K562 (cell line): ENCODE data around the gene MYOM1. TPM values are rescaled to one million over a fixed set of nuclear protein-coding genes. Genes with fewer than 3 reads are reported as not detected.

ENCODE experiments used
- ATAC-seq: fragments of 200-7000 bp; cut with Tn5 transposase; 3 replicates; pipeline ENCODE4 v1.9.1; 2020; ENCODE audit warnings: moderate library complexity
- BruUV-seq: library from RNA; stranded (reverse); fragments of 400-500 nt; replicated peaks from 2 replicates; lab custom pipeline; 2021; lab: Mats Ljungman, UMichigan
- CTCF ChIA-PET: fragments of 300-600 bp; formaldehyde crosslinking; extraction: SDS; loops from one replicate; lab custom pipeline; 2021; ENCODE audit warnings: low intra/inter-chr PET ratio; lab: Yijun Ruan, JAX
- POLR2A ChIA-PET: fragments of 300-600, 350-650 bp; sonication (Branson Sonifier 250); formaldehyde crosslinking; extraction: SDS; loops from one replicate; lab custom pipeline; 2021; ENCODE audit warnings: antibody characterized with exemption, inconsistent platforms; lab: Yijun Ruan, JAX
- DNase-seq, 4 experiments: peaks; one replicate each; pipeline versions ENCODE4 v3.0.0 to v3.0.0-alpha.2; 2011 to 2018; ENCODE audit warnings: low spot score in 3 of 4, mixed read lengths in 3 of 4; ENCODE audit errors: extremely low read depth in 1 of 4
- FAIRE-seq: peaks from 2 replicates; lab custom pipeline; 2011; peaks lifted over from hg19 to GRCh38; lab: Jason Lieb, UNC
- H2AFZ ChIP-seq: 2 replicates; pipeline ENCODE4 v1.6.0; 2011; ENCODE audit warnings: low read depth, low read length, control low read depth, inconsistent platforms
- H3K27ac ChIP-seq: fragments of 200-600 bp; 3 replicates; pipeline ENCODE4 v1.8.0; 2011; ENCODE audit warnings: low read depth, mild to moderate bottlenecking, control low read depth, inconsistent platforms, low read length, moderate library complexity, mixed read lengths; ENCODE audit errors: extremely low read depth
- H3K27me3 ChIP-seq, 2 experiments: fragments of 300-600 bp in 1 of 2; 2 replicates in 1 of 2; 3 replicates in 1 of 2; pipeline versions ENCODE4 v1.6.0 to v1.8.0; 2011; ENCODE audit warnings: inconsistent platforms in 2 of 2, low read length in 2 of 2, mild to moderate bottlenecking in 1 of 2, mixed read lengths in 1 of 2, moderate library complexity in 1 of 2; ENCODE audit not compliant: control insufficient read depth in 2 of 2, insufficient read depth in 2 of 2
- H3K36me3 ChIP-seq: fragments of 300-600 bp; 3 replicates; pipeline ENCODE4 v1.8.0; 2011; ENCODE audit warnings: mild to moderate bottlenecking, low read length, inconsistent platforms; ENCODE audit not compliant: control insufficient read depth, insufficient read depth
- H3K4me1 ChIP-seq, 2 experiments: fragments of 200-600 bp in 1 of 2; replicated peaks in 1 of 2; 2 replicates in 1 of 2; 3 replicates in 1 of 2; pipeline versions ENCODE4 v1.5.1 to v1.8.0; 2011; ENCODE audit warnings: inconsistent platforms in 2 of 2, low read length in 2 of 2, mild to moderate bottlenecking in 1 of 2, mixed read lengths in 1 of 2, moderate library complexity in 1 of 2; ENCODE audit not compliant: control insufficient read depth in 2 of 2, insufficient read depth in 2 of 2
- H3K4me2 ChIP-seq: 2 replicates; pipeline ENCODE4 v1.6.1; 2011; ENCODE audit warnings: low read length, control low read depth, inconsistent platforms, mixed read lengths; ENCODE audit not compliant: insufficient read depth
- H3K4me3 ChIP-seq: fragments of 200-600 bp; sonication (generic), shearing (Covaris generic); 2 replicates; pipeline ENCODE4 v1.5.1; 2016; ENCODE audit warnings: control low read depth, inconsistent platforms
- H3K79me2 ChIP-seq: fragments of 200-600 bp; 3 replicates; pipeline ENCODE4 v1.8.0; 2011; ENCODE audit warnings: low read length, inconsistent platforms; ENCODE audit not compliant: control insufficient read depth, insufficient read depth
- H3K9ac ChIP-seq, 2 experiments: 2 replicates each; pipeline versions ENCODE4 v1.6.0 to v1.6.1; 2011; ENCODE audit warnings: low read depth in 2 of 2, low read length in 2 of 2, control low read depth in 1 of 2, inconsistent platforms in 1 of 2, mild to moderate bottlenecking in 1 of 2, mixed read lengths in 1 of 2; ENCODE audit not compliant: insufficient read depth in 1 of 2
- H3K9me1 ChIP-seq: one replicate; pipeline ENCODE4 v1.6.0; 2011; ENCODE audit warnings: inconsistent platforms, mild to moderate bottlenecking, low read length, moderate library complexity; ENCODE audit not compliant: control insufficient read depth, insufficient read depth
- H3K9me3 ChIP-seq: replicated peaks from 2 replicates; pipeline ENCODE4 v1.5.1; 2011; ENCODE audit warnings: low read depth, low read length, inconsistent platforms; ENCODE audit not compliant: control insufficient read depth, insufficient read depth
- H4K20me1 ChIP-seq: replicated peaks from 2 replicates; pipeline ENCODE4 v1.6.1; 2011; ENCODE audit warnings: low read length, inconsistent platforms, mixed read lengths; ENCODE audit not compliant: control insufficient read depth, insufficient read depth
- COPS2 ChIP-seq: fragments of 450-650 bp; conservative IDR thresholded peaks from 2 replicates; pipeline ENCODE4 v1.6.1; 2016; ENCODE audit warnings: mild to moderate bottlenecking, moderate library complexity
- CSDE1 ChIP-seq, 2 experiments: fragments of 450-650 bp; IDR thresholded peaks; 2 replicates each; pipeline ENCODE4 v1.6.1; 2016; ENCODE audit warnings: mild to moderate bottlenecking in 1 of 2
- FUS ChIP-seq: fragments of 200-400 bp; formaldehyde crosslinking; optimal IDR thresholded peaks from 2 replicates; pipeline ENCODE3; 2017; ENCODE audit warnings: low read depth, low read length
- MYC ChIP-seq, 2 experiments: fragments of 250-450 bp in 1 of 2; sonication (Bioruptor Pico) in 1 of 2; IDR thresholded peaks; 2 replicates each; pipeline versions ENCODE4 v1.5.1 to v1.6.1; 2012 to 2021; ENCODE audit warnings: low read depth in 2 of 2, borderline replicate concordance in 1 of 2, improper control_type of control experiment in 1 of 2, low read length in 1 of 2, mild to moderate bottlenecking in 1 of 2, moderate library complexity in 1 of 2
- WGBS: fragments of 100-300 bp; shearing (Covaris generic); methylation state at CpG from one replicate; pipeline ENCODE4 v1.1.6; 2016; ENCODE audit warnings: low coverage, mixed read lengths; ENCODE audit not compliant: insufficient coverage; ENCODE audit errors: missing lambda C conversion rate; 5-methylcytosine and 5-hydroxymethylcytosine counted together
- in situ Hi-C: fragments of 300-500 bp; cut with MboI; formaldehyde crosslinking; loops from 4 replicates; pipeline ENCODE4 v1.15.0; 2018; ENCODE audit warnings: inconsistent platforms, mixed read lengths
- intact Hi-C: fragments of 100-400 bp; cut with micrococcal nuclease; formaldehyde crosslinking; loops from 2 replicates; pipeline ENCODE4 v1.14.2; 2022
- polyA plus RNA-seq, 8 experiments: library from polyadenylated mRNA; depleted of rRNA in 4 of 8; stranded (reverse) in 5 of 8; unstranded in 3 of 8; fragments of >200 nt; fragmentation: Nextera tagmentation in 2 of 8; fragmentation: Illumina TruSeq in 1 of 8; extraction: Ambion mirVana in 2 of 8; extraction: Trizol in 1 of 8; gene quantifications; 2 replicates each; pipeline versions ENCODE4 v1.2.1 to v1.2.3, GENCODE V29; 2011 to 2014; ENCODE audit warnings: inconsistent platforms in 1 of 8, missing spikeins in 1 of 8
- total RNA-seq, 7 experiments: library from RNA; depleted of rRNA in 6 of 7; stranded (reverse); fragments of >200 nt in 6 of 7; fragmentation: Illumina TruSeq in 2 of 7; extraction: Trizol in 2 of 7; gene quantifications; 2 replicates each; pipeline versions ENCODE4 v1.2.1 to v1.2.3, GENCODE V29; 2011 to 2021; ENCODE audit warnings: low replicate concordance in 1 of 7
- TF ChIP-seq, protein P1 (sequence below): fragments of 250-450 bp; sonication (Bioruptor Pico); IDR thresholded peaks from 2 replicates; pipeline ENCODE4 v1.4.0; 2020; ENCODE audit warnings: mild to moderate bottlenecking
- TF ChIP-seq, protein P2 (sequence below): sonication (generic); formaldehyde crosslinking; IDR thresholded peaks from 2 replicates; pipeline ENCODE4 v1.8.1; 2023; ENCODE audit warnings: mild to moderate bottlenecking, missing genetic modification reagents

The MYOM1 gene
- total and polyA plus RNA-seq, 9 of the 15 experiments (the other 6 are each of a cell fraction or from before 2014, with no cell fraction given) = 0.01 to 0.62 (median 0.25) TPM

DNA sequence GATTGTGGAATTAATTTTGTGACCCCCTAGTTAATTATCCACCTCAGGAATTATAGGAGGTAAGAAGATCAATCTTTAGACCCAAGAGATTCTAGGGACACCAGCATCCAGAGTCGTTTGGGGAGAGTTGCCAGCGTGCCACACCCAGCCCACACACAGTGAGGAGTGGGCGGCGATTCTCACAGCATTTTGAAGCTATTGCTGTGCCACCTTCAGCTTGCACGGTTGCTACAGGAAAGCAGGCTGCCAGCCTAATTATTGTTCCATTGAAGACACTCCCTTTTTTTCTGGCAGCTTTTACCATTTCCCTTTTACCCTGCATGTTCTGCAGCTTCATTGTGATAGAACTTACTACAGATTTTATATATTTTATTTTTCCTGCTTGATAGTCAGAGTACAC lies 14.7 kb upstream of the MYOM1 start:
- FAIRE-seq = no peak
- H3K27me3 ChIP-seq = no peaks in the 10 kb centered on the region
- in situ Hi-C loops = no loop called here

More for the DNA sequence above, 14.7 kb upstream of the MYOM1 start:
- no peaks in the 10 kb centered on the region; a peak in 1 of 5 replicates for H3K4me1 ChIP-seq
- ChIA-PET CTCF (no interaction called here), POLR2A (interaction anchor here (0.7 to 5.8 kb wide), 2 partner anchors 12 to 183 kb away, joined by 5 to 35 read pairs; partner anchors contain the start of gene MYL12A)
- no peak overlapping the region for H3K9ac ChIP-seq
- ATAC-seq = no peak
- H3K27ac ChIP-seq = no peak overlapping the region
- H3K4me2 ChIP-seq = no peak overlapping the region
- no peak overlapping the region for H3K4me3 ChIP-seq
- DNase-seq = no peak
- H3K36me3 ChIP-seq = no peaks in the 10 kb centered on the region
- H3K9me1 ChIP-seq = no peaks in the 10 kb centered on the region
- H4K20me1 ChIP-seq = no peaks in the 10 kb centered on the region
- intact Hi-C loops = no loop called here
- WGBS = 26% methylated on average over 5 of the region's 5 CpGs
- no TSS peak for BruUV-seq
- TF ChIP-seq, protein P1, sequence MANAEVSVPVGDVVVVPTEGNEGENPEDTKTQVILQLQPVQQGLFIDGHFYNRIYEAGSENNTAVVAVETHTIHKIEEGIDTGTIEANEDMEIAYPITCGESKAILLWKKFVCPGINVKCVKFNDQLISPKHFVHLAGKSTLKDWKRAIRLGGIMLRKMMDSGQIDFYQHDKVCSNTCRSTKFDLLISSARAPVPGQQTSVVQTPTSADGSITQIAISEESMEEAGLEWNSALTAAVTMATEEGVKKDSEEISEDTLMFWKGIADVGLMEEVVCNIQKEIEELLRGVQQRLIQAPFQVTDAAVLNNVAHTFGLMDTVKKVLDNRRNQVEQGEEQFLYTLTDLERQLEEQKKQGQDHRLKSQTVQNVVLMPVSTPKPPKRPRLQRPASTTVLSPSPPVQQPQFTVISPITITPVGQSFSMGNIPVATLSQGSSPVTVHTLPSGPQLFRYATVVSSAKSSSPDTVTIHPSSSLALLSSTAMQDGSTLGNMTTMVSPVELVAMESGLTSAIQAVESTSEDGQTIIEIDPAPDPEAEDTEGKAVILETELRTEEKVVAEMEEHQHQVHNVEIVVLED (CRISPR knock-in tag) = no peak
- no peak for TF ChIP-seq CSDE1 (IDR thresholded peaks at IDR 0.05)
- TF ChIP-seq, protein P2, sequence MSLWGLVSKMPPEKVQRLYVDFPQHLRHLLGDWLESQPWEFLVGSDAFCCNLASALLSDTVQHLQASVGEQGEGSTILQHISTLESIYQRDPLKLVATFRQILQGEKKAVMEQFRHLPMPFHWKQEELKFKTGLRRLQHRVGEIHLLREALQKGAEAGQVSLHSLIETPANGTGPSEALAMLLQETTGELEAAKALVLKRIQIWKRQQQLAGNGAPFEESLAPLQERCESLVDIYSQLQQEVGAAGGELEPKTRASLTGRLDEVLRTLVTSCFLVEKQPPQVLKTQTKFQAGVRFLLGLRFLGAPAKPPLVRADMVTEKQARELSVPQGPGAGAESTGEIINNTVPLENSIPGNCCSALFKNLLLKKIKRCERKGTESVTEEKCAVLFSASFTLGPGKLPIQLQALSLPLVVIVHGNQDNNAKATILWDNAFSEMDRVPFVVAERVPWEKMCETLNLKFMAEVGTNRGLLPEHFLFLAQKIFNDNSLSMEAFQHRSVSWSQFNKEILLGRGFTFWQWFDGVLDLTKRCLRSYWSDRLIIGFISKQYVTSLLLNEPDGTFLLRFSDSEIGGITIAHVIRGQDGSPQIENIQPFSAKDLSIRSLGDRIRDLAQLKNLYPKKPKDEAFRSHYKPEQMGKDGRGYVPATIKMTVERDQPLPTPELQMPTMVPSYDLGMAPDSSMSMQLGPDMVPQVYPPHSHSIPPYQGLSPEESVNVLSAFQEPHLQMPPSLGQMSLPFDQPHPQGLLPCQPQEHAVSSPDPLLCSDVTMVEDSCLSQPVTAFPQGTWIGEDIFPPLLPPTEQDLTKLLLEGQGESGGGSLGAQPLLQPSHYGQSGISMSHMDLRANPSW = no peak
- TF ChIP-seq FUS = no peak
- TF ChIP-seq COPS2 = no peak
- no peak for TF ChIP-seq MYC (IDR thresholded peaks at IDR 0.05; ENCODE audit: low read depth, low read length)
- no peak for TF ChIP-seq MYC (CRISPR knock-in tag; IDR thresholded peaks at IDR 0.05; ENCODE audit: borderline replicate concordance, low read depth)
- H2AFZ ChIP-seq = no peak overlapping the region
- no peaks in the 10 kb centered on the region for H3K79me2 ChIP-seq
- H3K9me3 ChIP-seq = no peaks in the 10 kb centered on the region
